OCI-LY7 (cell line): ENCODE measurements around the gene BCL2L11.

Experiments
- CTCF ChIP-seq: fragments of 200-600 bp; sonication (generic); conservative IDR thresholded peaks from 2 replicates; pipeline ENCODE4 v1.5.1; 2014; ENCODE audit warnings: mild to moderate bottlenecking, antibody characterized with exemption, low read length, moderate library complexity, mixed read lengths
- EZH2phosphoT487 ChIP-seq: fragments of 200-600 bp; sonication (generic); IDR thresholded peaks from 2 replicates; pipeline ENCODE4 v1.6.1; 2018; ENCODE audit warnings: low read depth, borderline replicate concordance, mild to moderate bottlenecking, mixed run types, antibody characterized with exemption, low read length, moderate library complexity, mixed read lengths

GRCh38 chr2:111143843-111144198 is 23.1 kb downstream of the BCL2L11 start:
- TF ChIP-seq CTCF (no peak), EZH2phosphoT487 (no peak)
